CD4-positive, alpha-beta T cell treated with Interleukin-4 for 1 hour (primary cell): ENCODE measurements around the gene CDYL.
A peak's percentile ranks its signal among the peaks of the same experiment; 100 is the strongest.

Experiments
- DNase-seq, 2 donors: peaks; one replicate each; pipeline ENCODE4 v3.0.0-alpha.2; 2020 to 2022

CDYL gene

GRCh38 chr6:4910037-4910760, 134.0 kb downstream of the CDYL start:
- DNase-seq, result no peak

DNA sequence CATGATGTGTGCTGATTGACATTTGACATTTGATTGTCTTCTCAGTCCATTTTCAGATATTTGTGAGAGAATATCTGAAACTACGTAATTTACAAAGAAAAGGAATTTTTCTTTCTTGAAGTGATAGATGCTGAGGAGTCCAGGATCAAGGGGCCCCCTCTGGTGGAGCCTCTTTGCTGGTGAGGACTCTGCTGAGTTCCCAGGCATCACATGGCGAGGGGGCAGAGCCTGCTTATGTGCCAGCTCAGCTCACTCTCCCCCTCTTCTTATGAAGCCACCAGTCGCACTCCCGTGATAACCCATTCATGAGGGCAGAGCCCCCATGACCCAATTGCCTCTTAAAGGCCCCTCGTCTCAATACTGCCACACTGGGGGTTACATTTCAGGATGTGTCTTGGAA, 136.4 kb downstream of the CDYL start:
- DNase-seq, result no peak

DNA sequence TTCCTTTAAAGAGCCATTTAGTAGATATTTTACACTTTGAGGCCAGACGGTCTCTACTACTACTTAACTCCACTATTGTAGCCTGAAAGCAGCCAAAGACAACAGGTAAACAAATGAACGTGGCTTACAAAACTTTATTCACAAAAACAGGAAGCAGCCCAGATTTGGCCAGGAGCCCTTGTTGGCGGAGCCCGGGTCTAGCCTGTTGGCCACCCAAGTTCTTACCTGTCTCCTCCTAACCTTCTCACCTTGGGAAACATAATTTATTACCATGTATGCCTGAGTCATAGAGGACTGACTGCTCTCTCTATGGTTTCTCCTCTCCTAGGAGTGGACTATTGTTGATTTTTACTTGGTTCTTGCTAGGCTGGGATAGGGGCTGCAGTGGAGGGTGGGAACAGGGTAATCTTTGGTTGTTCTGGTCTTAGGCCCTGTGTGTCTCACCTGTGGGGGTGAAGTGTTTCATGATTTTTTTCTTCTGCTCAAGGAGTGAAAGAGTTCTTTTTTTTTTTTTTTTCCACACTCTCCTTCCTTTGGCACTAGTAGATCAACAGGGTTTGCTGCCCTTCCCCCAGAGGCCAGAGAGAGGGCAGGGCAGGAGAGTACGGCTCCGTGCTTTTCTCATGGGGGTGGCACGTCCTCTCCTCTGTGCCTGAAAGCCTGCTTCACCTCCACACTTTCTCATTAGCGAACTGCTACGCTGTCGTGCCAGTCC, 137.7 kb downstream of the CDYL start:
- DNase-seq, result no peak

DNA sequence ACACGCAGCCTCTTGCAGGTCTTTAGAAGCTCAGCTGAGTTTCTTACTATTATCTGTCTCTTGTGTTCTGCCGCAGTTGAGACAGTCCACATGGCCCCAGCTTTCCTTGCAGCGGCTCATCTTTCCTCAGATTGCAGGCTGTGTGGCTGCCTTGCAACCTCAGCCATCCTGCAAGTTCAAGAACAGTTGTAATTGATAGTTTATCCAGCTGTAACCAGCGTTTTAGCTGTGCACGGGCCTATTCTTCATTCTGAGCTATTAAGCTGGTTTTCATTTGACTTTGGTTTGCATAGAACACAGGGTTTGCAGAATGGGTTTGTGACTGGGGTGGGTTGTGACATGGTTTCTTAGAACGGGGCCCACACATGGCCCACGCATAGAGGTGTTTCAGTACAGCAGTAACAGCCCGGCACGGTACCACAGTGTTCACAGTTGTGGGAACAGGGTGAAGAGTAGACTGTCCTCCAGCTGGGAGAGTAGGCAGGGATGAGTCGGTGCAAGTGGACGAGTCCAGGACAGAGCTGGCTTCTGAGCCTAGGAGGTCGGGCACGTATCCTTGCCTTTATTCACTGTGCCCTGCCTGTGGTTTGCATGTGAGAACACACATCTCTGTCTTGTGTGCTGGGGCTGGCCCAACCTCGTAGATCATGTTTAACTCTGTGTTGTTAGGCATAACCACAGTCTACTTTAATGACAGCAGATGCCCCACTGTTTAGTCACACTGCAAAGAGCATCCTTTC, 138.4 kb downstream of the CDYL start:
- DNase-seq, result no peak

DNA sequence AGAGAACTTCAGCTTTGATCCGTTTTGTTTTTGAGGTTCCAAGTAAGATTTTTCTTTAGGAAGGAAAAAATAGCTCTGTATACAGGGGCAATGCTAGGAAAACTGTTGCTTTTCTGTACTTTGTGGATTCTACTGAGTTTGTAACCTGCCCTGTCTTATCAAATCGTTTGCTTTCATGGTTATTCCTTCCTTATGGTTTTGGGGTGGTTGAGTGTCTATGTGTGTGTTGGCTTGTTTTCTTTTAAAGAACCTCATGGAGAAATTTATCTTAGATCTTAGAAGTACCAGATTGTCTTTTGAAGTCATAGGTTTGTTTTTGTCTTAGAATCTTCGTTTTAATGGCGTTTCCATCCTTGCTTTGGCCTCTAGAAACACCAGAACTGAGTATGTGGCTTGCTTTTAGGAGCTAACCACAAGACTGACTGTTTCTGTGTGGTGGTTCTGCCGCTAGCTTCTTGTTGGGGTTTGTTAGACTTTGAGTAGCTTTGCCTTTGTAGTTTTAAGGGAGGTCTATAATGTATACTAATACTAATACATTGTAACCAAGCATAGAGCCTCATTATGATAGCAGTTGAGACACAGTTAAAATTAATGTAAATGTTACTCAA, 140.9 kb downstream of the CDYL start:
- DNase-seq, result no peak

- no peak for DNase-seq
These were observed 144.8 kb downstream of the CDYL start for GRCh38 chr6:4920914-4921410.

- no peak for DNase-seq
These were observed 146.4 kb downstream of the CDYL start for GRCh38 chr6:4922488-4923037.

DNA sequence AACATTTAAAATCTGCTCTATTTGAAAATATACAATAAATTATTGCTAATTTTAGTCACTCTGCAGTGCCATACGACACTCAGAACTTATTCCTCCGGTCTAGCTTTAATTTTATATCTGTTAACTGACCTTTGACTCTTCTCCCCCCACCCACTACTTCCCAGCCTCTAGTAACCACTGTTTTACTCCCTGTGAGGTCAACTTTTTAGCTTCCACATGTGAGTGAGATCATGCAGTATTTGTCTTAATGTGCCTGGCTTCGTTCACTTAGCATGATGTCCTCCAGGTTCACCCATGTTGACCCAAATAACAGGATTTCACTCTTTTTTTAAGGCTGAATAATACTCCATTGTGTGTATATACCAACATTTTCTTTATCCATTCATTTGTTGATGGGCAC, 146.9 kb downstream of the CDYL start:
- DNase-seq, result no peak

- DNase-seq, result no peak
These were observed 148.6 kb downstream of the CDYL start for GRCh38 chr6:4924661-4925271.

DNA sequence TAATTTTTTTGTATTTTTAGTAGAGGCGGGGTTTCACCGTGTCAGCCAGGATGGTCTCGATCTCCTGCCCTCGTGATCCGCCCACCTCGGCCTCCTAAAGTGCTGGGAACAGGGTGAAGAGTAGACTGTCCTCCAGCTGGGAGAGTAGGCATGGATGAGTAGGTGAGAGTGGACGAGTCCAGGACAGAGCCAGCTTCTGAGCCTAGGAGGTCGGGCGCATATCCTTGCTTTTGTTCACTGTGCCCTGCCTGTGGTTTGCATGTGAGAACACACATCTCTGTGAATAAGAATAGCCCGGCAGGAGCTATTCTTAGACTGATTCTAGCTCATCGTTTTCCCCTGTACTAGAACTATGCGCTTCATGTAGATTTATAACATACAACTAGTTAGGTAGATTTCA, 149.4 kb downstream of the CDYL start:
- no peak for DNase-seq

DNA sequence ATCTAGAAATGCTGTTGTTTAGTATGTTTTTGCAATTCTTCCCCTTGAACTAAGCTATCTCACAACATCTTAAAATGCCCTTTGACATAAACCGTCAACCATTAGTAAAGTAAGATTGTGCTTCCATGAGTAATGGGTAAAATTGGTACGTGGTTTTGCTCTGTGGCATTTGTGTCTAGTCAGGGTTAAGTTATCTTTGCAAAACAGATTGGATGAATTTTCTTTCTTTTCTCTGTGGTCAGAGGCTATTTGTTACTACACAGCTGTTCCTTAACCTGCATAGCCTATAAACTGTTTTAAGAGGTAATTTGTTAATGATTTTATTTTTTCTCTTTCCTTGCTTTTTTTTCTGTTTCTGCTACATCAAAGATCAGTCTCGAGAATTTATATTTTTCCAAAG, 152.2 kb downstream of the CDYL start:
- no peak for DNase-seq

DNA sequence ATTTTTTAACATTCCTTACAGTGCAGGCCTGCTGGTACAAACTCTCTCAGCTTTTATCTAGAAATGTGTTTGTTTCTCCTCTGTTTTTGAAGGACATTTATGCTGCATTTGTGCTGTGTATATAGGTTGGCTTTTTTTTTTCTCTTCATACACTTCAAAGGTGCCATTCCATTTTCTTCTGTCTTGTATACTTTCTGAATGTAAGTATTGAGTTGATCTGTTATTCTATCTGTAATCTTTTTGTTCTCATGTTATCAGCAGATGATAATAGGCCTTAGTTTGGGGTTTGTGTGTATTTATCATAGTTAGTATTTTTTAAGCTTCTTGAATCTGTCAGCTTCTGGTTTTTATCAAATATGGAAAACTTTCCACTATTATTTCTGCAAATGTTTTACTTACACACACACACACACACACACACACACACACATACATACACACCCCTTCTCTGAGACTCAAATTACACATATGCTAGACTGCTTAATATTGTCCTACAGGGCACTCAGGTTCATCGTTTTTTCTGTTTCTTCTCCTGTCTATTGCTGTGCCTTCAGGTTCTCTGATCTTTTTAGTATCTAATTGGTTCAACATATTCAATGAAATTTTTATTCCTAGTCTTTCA, 153.0 kb downstream of the CDYL start:
- DNase-seq, result no peak

DNA sequence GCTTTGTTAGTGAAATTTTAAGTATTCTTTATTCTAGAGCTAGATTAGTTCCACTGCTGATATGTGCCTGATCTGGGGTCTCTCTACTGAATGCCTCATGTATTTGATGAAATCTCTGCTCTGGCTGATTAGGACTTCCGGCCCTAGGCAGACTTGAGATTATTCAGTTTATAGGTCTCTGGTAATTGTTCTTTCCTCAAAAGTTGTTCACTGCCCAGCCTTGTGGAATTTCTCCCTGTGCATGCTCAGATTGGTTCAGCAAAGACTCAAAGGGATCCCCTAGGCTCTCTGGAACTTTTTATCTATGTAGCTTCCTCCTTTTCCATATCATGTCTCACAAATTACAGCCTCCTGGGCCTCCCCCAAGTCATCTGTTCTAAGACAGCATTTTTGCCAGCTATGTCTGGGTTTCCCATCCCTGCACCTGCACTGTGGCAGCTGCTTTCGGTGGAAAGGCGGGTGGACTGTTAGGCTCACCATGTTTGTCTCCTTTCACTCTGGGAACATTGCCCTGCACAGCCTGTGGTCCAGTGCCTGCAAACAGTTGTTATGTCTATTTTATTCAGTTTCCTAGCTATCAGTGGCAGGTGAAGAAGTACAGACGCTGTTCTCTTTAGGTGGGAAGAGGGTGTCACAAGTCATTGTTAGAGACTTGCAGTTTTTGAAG, 154.0 kb downstream of the CDYL start:
- no peak for DNase-seq

DNA sequence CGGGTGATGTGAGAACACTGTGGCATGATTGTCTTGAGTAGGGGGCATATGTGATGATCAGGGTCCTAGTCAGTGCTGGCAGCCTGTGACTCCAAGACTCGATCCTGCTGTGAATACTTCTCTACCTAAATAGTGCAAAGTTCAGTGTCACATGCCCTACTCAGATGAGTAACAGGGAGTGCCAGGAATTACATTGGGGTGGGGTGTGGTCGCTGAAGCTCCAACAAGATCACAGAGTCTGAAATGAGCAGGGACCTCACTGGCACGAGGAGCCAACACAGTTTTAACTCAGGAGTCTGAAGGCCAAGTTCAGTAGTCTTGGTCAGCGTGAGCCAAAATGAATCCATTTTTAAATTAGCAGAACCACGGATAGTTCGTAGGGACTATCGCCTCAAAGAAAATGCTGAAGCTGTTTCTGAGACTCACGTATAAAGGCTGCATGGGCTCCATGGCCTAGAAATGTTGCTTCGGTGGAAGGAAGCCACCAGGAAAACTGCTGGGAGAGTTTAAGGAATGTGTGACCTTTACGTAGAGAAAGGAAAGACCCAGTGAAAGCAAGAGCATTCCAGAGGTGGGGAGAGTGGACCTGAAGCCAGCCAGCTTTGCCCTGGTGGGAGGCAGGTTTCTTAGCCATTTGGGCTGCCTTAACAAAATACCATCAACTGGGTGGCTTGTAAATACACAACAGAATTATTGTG, 155.5 kb downstream of the CDYL start:
- DNase-seq, result no peak

- no peak for DNase-seq
These were observed 156.2 kb downstream of the CDYL start for GRCh38 chr6:4932228-4932903.

- no peak for DNase-seq
These were observed 159.3 kb downstream of the CDYL start for GRCh38 chr6:4935486-4935885.

- DNase-seq, result no peak
These were observed 159.9 kb downstream of the CDYL start for GRCh38 chr6:4935975-4936680.

DNA sequence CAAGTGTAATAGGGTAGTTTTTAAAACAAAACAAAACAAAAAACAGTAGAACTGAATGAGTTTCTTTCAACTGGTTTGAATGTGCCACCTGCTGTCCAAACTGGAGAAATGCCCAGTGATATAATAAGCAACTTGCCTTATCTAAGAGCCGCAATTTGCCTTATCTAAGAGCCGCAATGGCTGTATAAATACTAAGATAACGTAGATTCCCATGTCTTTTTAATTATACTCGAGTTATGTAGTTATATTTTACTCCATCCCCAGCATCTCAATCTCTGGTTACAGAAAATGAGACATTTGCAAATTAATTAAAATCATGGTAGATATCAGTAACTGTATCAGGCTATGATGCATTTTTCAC, 160.5 kb downstream of the CDYL start:
- DNase-seq, result peak in 1 of 2 donors; percentile 34

DNA sequence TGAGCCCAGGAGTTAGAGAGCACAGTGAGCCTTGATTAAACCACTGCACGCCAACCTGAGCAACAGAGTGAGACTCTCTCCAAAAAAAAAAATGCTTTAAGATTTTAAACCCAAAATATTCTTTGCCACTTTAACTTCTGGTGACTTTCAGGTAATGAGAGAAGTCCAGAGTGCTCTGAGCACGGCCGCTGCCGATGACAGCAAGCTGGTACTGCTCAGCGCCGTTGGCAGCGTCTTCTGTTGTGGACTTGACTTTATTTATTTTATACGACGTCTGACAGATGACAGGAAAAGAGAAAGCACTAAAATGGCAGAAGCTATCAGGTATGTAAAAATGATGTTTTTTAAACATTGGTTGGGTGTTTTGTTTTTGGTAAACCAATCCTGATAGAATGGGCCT, 161.2 kb downstream of the CDYL start:
- no peak for DNase-seq

DNA sequence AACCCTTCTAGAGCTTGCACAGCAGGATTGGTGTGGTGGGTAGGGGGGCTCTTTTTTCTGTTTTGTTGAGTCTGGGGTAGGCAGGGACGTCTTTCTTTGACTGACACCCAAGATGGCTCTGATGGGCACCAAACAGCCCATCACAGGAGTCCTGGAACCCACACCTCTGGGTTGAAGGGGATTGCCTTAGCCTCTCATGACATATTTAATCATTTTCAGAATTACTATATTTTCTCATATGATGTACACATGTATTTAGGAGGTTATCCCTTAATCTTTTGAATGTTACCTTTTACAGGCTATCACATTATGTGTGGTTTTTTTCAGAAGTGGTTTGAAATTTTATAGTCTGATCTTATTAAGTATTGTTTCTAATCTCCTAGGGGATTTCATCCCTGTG, 163.0 kb downstream of the CDYL start:
- no peak for DNase-seq
